ENCODE measurements around the gene TPRG1.

- no peak for TF ChIP-seq MAFK (IDR thresholded peaks at IDR 0.05; ENCODE audit: low read length)
- no peak for TF ChIP-seq BRF1 (IDR thresholded peaks at IDR 0.05; ENCODE audit: borderline replicate concordance, extremely low read depth, insufficient read length)
- no peak for TF ChIP-seq ETS1 (conservative IDR thresholded peaks at IDR 0.05; ENCODE audit: control insufficient read depth, low read depth, low read length)
- TF ChIP-seq CTCF (IDR thresholded peaks at IDR 0.05 in 2 of 3, conservative IDR thresholded peaks at IDR 0.05 in 1 of 3; ENCODE audit: insufficient read depth in 2 of 3, low read depth in 1 of 3, low read length in 3 of 3), result no peak
- no peak for TF ChIP-seq USF1 (CRISPR knock-in tag; IDR thresholded peaks at IDR 0.05)
- no peak for TF ChIP-seq ZNF695 (CRISPR knock-in tag; IDR thresholded peaks at IDR 0.05)
- no peak for TF ChIP-seq ZNF324 (CRISPR knock-in tag; IDR thresholded peaks at IDR 0.05)
- TF ChIP-seq RBBP5 (IDR thresholded peaks at IDR 0.05; ENCODE audit: borderline replicate concordance, insufficient read depth, low read length, poor library complexity, severe bottlenecking), result no peak
Measured at GRCh38 chr3:189269365-189269764, 97.6 kb downstream of the TPRG1 start.

Data from K562 (cell line).